H1 (cell line): ENCODE data around the gene ATP11A. TPM values are rescaled to one million over a fixed set of nuclear protein-coding genes. Genes with fewer than 3 reads are reported as not detected.

Experiments
- CTCF ChIA-PET: fragments of 300-600 bp; sonication (Branson Sonifier 250); formaldehyde crosslinking; loops from one replicate; lab custom pipeline; 2021; ENCODE audit not compliant: partially characterized antibody; lab: Charles Lee
- POLR2A ChIA-PET: fragments of 300-600 bp; sonication (Branson Sonifier 250); formaldehyde crosslinking; loops from one replicate; lab custom pipeline; 2021; ENCODE audit warnings: inconsistent platforms; ENCODE audit not compliant: partially characterized antibody; lab: Charles Lee
- DNase-seq, 2 experiments: peaks; one replicate each; pipeline versions ENCODE4 v3.0.0 to v3.0.0-alpha.2; 2010 to 2022; ENCODE audit warnings: low spot score in 2 of 2, low read depth in 1 of 2, mixed read lengths in 1 of 2
- FAIRE-seq: peaks from 2 replicates; lab custom pipeline; 2011; peaks lifted over from hg19 to GRCh38; lab: Jason Lieb, UNC
- H2AFZ ChIP-seq: 2 replicates; pipeline ENCODE4 v1.8.1; 2012; ENCODE audit warnings: low read length, inconsistent platforms
- H2AK5ac ChIP-seq: 2 replicates; pipeline ENCODE4 v1.6.1; 2013; ENCODE audit warnings: low read depth, low read length
- H2BK120ac ChIP-seq: replicated peaks from 2 replicates; pipeline ENCODE3; 2013; ENCODE audit warnings: low read depth, low read length, inconsistent platforms
- H2BK12ac ChIP-seq: 2 replicates; pipeline ENCODE4 v1.6.1; 2013; ENCODE audit warnings: low read depth, low read length
- H2BK15ac ChIP-seq: 2 replicates; pipeline ENCODE4 v1.6.1; 2013; ENCODE audit warnings: low read length
- H2BK20ac ChIP-seq: 2 replicates; pipeline ENCODE4 v1.6.1; 2013; ENCODE audit warnings: low read length
- H2BK5ac ChIP-seq: 2 replicates; pipeline ENCODE4 v1.6.1; 2013; ENCODE audit warnings: low read depth, low read length
- H3K14ac ChIP-seq: 2 replicates; pipeline ENCODE4 v1.6.1; 2013; ENCODE audit warnings: inconsistent platforms; ENCODE audit not compliant: insufficient read length
- H3K18ac ChIP-seq: 2 replicates; pipeline ENCODE4 v1.6.1; 2013; ENCODE audit warnings: low read length; ENCODE audit errors: extremely low read depth
- H3K23ac ChIP-seq: 2 replicates; pipeline ENCODE4 v1.6.1; 2013; ENCODE audit warnings: inconsistent platforms; ENCODE audit not compliant: insufficient read length
- H3K23me2 ChIP-seq: 2 replicates; pipeline ENCODE4 v1.6.1; 2013; ENCODE audit warnings: low read depth, low read length
- H3K27ac ChIP-seq: 2 replicates; pipeline ENCODE4 v1.6.1; 2011; ENCODE audit warnings: low read depth, low read length, inconsistent platforms
- H3K27me3 ChIP-seq, 4 experiments: replicated peaks in 1 of 4; 1 replicate in 1 of 4; 2 replicates in 3 of 4; pipeline versions ENCODE4 v1.6.1 to v1.8.1; 2011 to 2013; ENCODE audit warnings: low read length in 3 of 4, mild to moderate bottlenecking in 3 of 4, inconsistent platforms in 2 of 4, mixed read lengths in 2 of 4, moderate library complexity in 1 of 4; ENCODE audit not compliant: control insufficient read depth in 3 of 4, insufficient read depth in 3 of 4; ENCODE audit errors: extremely low read depth in 1 of 4
- H3K36me3 ChIP-seq, 4 experiments: 2 replicates each; pipeline versions ENCODE4 v1.6.1 to v1.8.1; 2011 to 2013; ENCODE audit warnings: mild to moderate bottlenecking in 4 of 4, low read length in 3 of 4, moderate library complexity in 2 of 4, control low read depth in 1 of 4, inconsistent platforms in 1 of 4; ENCODE audit not compliant: insufficient read depth in 4 of 4, control insufficient read depth in 2 of 4
- H3K4ac ChIP-seq: replicated peaks from 2 replicates; pipeline ENCODE3; 2013; ENCODE audit warnings: low read length, low read depth, mixed read lengths, inconsistent platforms; ENCODE audit not compliant: insufficient read length
- H3K4me1 ChIP-seq, 4 experiments: replicated peaks in 1 of 4; 1 replicate in 1 of 4; 2 replicates in 3 of 4; pipeline versions ENCODE4 v1.6.1 to v1.8.1; 2011 to 2013; ENCODE audit warnings: low read length in 3 of 4, inconsistent platforms in 2 of 4, mixed read lengths in 1 of 4; ENCODE audit not compliant: insufficient read depth in 4 of 4, control insufficient read depth in 3 of 4
- H3K4me2 ChIP-seq, 2 experiments: 2 replicates each; pipeline versions ENCODE4 v1.6.1 to v1.8.1; 2011 to 2013; ENCODE audit warnings: low read depth in 2 of 2, low read length in 2 of 2, control low read depth in 1 of 2, inconsistent platforms in 1 of 2, mild to moderate bottlenecking in 1 of 2; ENCODE audit not compliant: insufficient read depth in 1 of 2
- H3K4me3 ChIP-seq, 4 experiments: fragments of 200-600, 300-600 bp in 1 of 4; sonication (generic), shearing (Covaris generic), sonication (Bioruptor Twin) in 1 of 4; 2 replicates each; pipeline versions ENCODE4 v1.5.1 to v1.8.1; 2011 to 2016; ENCODE audit warnings: low read length in 4 of 4, low read depth in 3 of 4, control low read depth in 2 of 4, inconsistent platforms in 2 of 4, mild to moderate bottlenecking in 2 of 4, mixed read lengths in 1 of 4, moderate library complexity in 1 of 4; ENCODE audit not compliant: insufficient read depth in 2 of 4; ENCODE audit errors: extremely low read depth in 1 of 4
- H3K56ac ChIP-seq: replicated peaks from 2 replicates; pipeline ENCODE3; 2013; ENCODE audit warnings: low read depth, mild to moderate bottlenecking, mixed read lengths, low read length, inconsistent platforms; ENCODE audit not compliant: insufficient read length
- H3K79me1 ChIP-seq: 2 replicates; pipeline ENCODE4 v1.6.1; 2013; ENCODE audit warnings: low read depth, low read length, control low read depth
- H3K79me2 ChIP-seq, 2 experiments: 2 replicates each; pipeline versions ENCODE4 v1.6.1 to v1.8.1; 2012 to 2013; ENCODE audit warnings: low read length in 2 of 2, mild to moderate bottlenecking in 2 of 2, inconsistent platforms in 1 of 2; ENCODE audit not compliant: insufficient read depth in 2 of 2, control insufficient read depth in 1 of 2
- H3K9ac ChIP-seq, 4 experiments: replicated peaks in 1 of 4; 1 replicate in 1 of 4; 2 replicates in 3 of 4; pipeline versions ENCODE4 v1.6.1 to v1.8.1; 2011 to 2013; ENCODE audit warnings: low read depth in 3 of 4, low read length in 3 of 4, control low read depth in 2 of 4, mild to moderate bottlenecking in 2 of 4, moderate library complexity in 2 of 4, inconsistent platforms in 1 of 4; ENCODE audit errors: extremely low read depth in 1 of 4
- H3K9me3 ChIP-seq, 2 experiments: 2 replicates each; pipeline versions ENCODE4 v1.6.1 to v1.8.1; 2012 to 2013; ENCODE audit warnings: mild to moderate bottlenecking in 2 of 2, moderate library complexity in 2 of 2, control low read depth in 1 of 2, inconsistent platforms in 1 of 2, low read depth in 1 of 2, low read length in 1 of 2, mixed read lengths in 1 of 2; ENCODE audit not compliant: insufficient read depth in 2 of 2
- H4K20me1 ChIP-seq, 2 experiments: replicated peaks in 1 of 2; 2 replicates each; pipeline versions ENCODE3 to v1.8.1; 2011 to 2013; ENCODE audit warnings: inconsistent platforms in 2 of 2, low read length in 2 of 2, mild to moderate bottlenecking in 1 of 2; ENCODE audit not compliant: insufficient read depth in 2 of 2, control insufficient read depth in 1 of 2
- H4K5ac ChIP-seq: 2 replicates; pipeline ENCODE4 v1.6.1; 2013; ENCODE audit warnings: low read length, low read depth, mixed read lengths, inconsistent platforms; ENCODE audit not compliant: insufficient read length
- H4K8ac ChIP-seq: 2 replicates; pipeline ENCODE4 v1.8.0; 2013; ENCODE audit warnings: mild to moderate bottlenecking, moderate library complexity, low read length, inconsistent platforms; ENCODE audit not compliant: insufficient read depth; ENCODE audit errors: extremely low read depth
- H4K91ac ChIP-seq: replicated peaks from 2 replicates; pipeline ENCODE3; 2013; ENCODE audit warnings: low read length, mixed read lengths, inconsistent platforms; ENCODE audit not compliant: insufficient read length
- CHD1 ChIP-seq: IDR thresholded peaks from 2 replicates; pipeline ENCODE4 v1.6.1; 2012; ENCODE audit warnings: low read depth, low read length, improper control_type of control experiment
- HDAC2 ChIP-seq, 2 experiments: fragments of 300-600 bp in 1 of 2; sonication (generic) in 1 of 2; IDR thresholded peaks; 2 replicates each; pipeline ENCODE4 v1.6.1; 2011 to 2012; ENCODE audit warnings: low read depth in 2 of 2, low read length in 2 of 2, mild to moderate bottlenecking in 2 of 2, moderate library complexity in 2 of 2, borderline replicate concordance in 1 of 2, inconsistent platforms in 1 of 2
- JUN ChIP-seq: IDR thresholded peaks from 2 replicates; pipeline ENCODE4 v1.6.1; 2011; ENCODE audit warnings: low read depth, mild to moderate bottlenecking, improper control_type of control experiment, low read length
- KDM1A ChIP-seq: fragments of 200-600, 300-600 bp; sonication (generic); IDR thresholded peaks from 2 replicates; pipeline ENCODE4 v1.7.1; 2016; ENCODE audit warnings: mild to moderate bottlenecking, low read length, borderline replicate concordance
- KDM5A ChIP-seq: fragments of 200-600 bp; IDR thresholded peaks from 2 replicates; pipeline ENCODE4 v1.7.1; 2012; ENCODE audit warnings: mild to moderate bottlenecking, low read length, inconsistent platforms, mixed read lengths
- MAFK ChIP-seq: IDR thresholded peaks from 2 replicates; pipeline ENCODE4 v1.6.1; 2012; ENCODE audit warnings: low read depth, mild to moderate bottlenecking, improper control_type of control experiment, low read length
- SP2 ChIP-seq: IDR thresholded peaks from 2 replicates; pipeline ENCODE4 v1.6.1; 2012; ENCODE audit warnings: mild to moderate bottlenecking, low read length, inconsistent platforms
- WGBS, 2 experiments: shearing (Covaris generic) in 1 of 2; methylation state at CpG; one replicate each; pipeline versions ENCODE4 v1.1.6 to v1.1.7; 2013 to 2015; ENCODE audit warnings: low lambda C conversion rate in 2 of 2, mixed read lengths in 2 of 2, inconsistent platforms in 1 of 2, low coverage in 1 of 2, missing lambda C conversion rate in 1 of 2; ENCODE audit not compliant: insufficient replicate concordance in 2 of 2, insufficient coverage in 1 of 2, insufficient read length in 1 of 2; ENCODE audit errors: extremely low coverage in 1 of 2, missing lambda C conversion rate in 1 of 2; 5-methylcytosine and 5-hydroxymethylcytosine counted together
- polyA plus RNA-seq, 7 experiments: library from polyadenylated mRNA; depleted of rRNA in 3 of 7; stranded (reverse) in 5 of 7; unstranded in 2 of 7; fragments of >200 nt in 5 of 7; fragments of 200-250 nt in 2 of 7; gene quantifications; 1 replicate in 5 of 7; 2 replicates in 1 of 7; 4 replicates in 1 of 7; pipeline versions ENCODE4 v1.2.1 to v1.2.3, GENCODE V29; 2011 to 2013; ENCODE audit warnings: missing spikeins in 2 of 7, mixed read lengths in 2 of 7
- total RNA-seq: library from RNA; stranded (reverse); fragmentation: NEBNext Ultra II Directional; extraction: Animal tissue kit (Norgen Biotek cat#: 25700); gene quantifications from 2 replicates; pipeline ENCODE4 v1.2.1, GENCODE V29; 2021
- TF ChIP-seq, protein P1 (sequence below): IDR thresholded peaks from 2 replicates; pipeline ENCODE4 v1.6.1; 2012; ENCODE audit warnings: inconsistent platforms
- TF ChIP-seq, protein P2 (sequence below): IDR thresholded peaks from 2 replicates; pipeline ENCODE4 v1.6.1; 2011; ENCODE audit warnings: low read length, improper control_type of control experiment

ATP11A gene
- total and polyA plus RNA-seq, 2 of the 8 experiments (the other 6 are each of a cell fraction or from before 2014, with no cell fraction given), result 28.8 to 72.9 TPM

DNA sequence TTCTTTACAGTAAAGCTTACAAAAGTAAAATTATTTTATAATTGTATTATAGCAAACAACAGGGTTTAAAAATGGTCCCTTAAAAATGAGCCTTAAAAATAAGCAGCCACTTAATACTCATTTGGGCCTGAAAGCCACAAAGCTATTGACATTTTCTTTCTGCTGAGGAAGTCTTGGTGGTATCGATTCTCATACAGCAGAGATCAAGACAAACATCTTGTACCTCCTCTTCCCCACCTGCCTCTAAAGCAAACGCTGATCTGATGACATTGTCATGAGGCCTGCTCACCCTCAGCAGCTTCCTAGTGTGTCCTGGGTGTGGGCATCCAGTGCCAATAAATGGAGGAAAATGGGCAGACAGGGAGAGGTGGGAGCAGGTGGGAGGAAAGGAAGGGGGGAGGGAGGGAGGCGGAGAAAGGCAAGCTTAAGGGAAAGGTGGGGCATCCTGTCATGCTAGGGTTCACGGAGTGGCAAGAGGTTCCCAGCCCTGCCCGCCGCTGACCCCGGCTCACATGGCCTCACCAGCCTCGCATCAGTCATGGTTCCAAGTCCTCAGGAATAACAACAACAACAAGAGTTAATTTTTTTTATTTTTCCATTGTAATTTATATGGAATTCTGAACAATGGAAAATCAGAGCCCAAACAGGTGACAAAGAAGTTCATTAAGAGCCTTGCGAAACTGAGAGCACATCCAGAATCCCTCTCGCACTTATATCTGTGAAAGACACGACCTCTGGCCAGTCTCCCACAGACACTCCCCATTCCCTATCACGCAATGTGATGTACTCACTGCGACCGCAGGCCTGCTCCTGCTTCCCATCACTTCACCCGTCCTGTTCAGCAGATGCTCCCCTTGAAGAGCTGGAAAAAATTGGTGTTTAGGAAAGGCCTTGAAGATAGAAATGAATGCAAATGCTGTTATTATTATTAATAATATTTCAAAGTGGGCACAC lies 15.1 kb upstream of the ATP11A start:
- Histone ChIP-seq H4K5ac (no peak overlapping the region), H2BK5ac (no peak overlapping the region), H4K20me1 (no peaks in the 10 kb centered on the region), H3K4me2 (no peak overlapping the region), H3K9me3 (peaks cover 0 to 4% of the 10 kb centered on the region in 2 experiments; a peak in 1 of 4 replicates), H3K27me3 (peaks cover 0 to 4% (median 0%) of the 10 kb centered on the region in 4 experiments; a peak in 2 of 7 replicates), H2AK5ac (no peak overlapping the region), H2BK12ac (no peak overlapping the region), H4K91ac (no peak overlapping the region), H3K9ac (no peak overlapping the region), H2BK120ac (no peak overlapping the region), H3K27ac (no peak overlapping the region), H3K79me1 (no peaks in the 10 kb centered on the region), H2BK20ac (no peak overlapping the region), H3K56ac (no peak overlapping the region), H3K4ac (peak overlapping the region; percentile 19), H4K8ac (no peak overlapping the region), H2BK15ac (0 out of 2 replicates have a peak overlapping the region, but pooled peaks have one; percentile 88), H3K4me3 (no peak overlapping the region), H3K36me3 (no peaks in the 10 kb centered on the region), H2AFZ (no peak overlapping the region), H3K23ac (no peak overlapping the region), H3K79me2 (no peaks in the 10 kb centered on the region), H3K23me2 (no peaks in the 10 kb centered on the region), H3K4me1 (peaks cover 0 to 7% (median 1%) of the 10 kb centered on the region in 4 experiments; a peak in 2 of 7 replicates), H3K14ac (no peak overlapping the region), H3K18ac (no peak overlapping the region)
- 90% methylated on average over 14 of the region's 15 CpGs; no CpG with 5 or more reads in 1 of the 2 experiments for WGBS, 2 experiments
- peak in 1 of 2 experiments; percentile 42 for DNase-seq
- ChIA-PET CTCF (interaction anchor here (0.6 to 1.2 kb wide), 2 partner anchors 37 to 185 kb away, joined by 3 to 4 read pairs; no protein-coding TSS in a partner anchor), POLR2A (interaction anchor here (0.9 kb wide), 1 partner anchor 16 kb away, joined by 3 read pairs; no protein-coding TSS in a partner anchor)
- TF ChIP-seq, protein P1, sequence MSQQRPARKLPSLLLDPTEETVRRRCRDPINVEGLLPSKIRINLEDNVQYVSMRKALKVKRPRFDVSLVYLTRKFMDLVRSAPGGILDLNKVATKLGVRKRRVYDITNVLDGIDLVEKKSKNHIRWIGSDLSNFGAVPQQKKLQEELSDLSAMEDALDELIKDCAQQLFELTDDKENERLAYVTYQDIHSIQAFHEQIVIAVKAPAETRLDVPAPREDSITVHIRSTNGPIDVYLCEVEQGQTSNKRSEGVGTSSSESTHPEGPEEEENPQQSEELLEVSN, result no peak
- TF ChIP-seq, protein P2, sequence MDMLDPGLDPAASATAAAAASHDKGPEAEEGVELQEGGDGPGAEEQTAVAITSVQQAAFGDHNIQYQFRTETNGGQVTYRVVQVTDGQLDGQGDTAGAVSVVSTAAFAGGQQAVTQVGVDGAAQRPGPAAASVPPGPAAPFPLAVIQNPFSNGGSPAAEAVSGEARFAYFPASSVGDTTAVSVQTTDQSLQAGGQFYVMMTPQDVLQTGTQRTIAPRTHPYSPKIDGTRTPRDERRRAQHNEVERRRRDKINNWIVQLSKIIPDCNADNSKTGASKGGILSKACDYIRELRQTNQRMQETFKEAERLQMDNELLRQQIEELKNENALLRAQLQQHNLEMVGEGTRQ, result no peak
- TF ChIP-seq SP2 (no peak), HDAC2 (IDR thresholded peaks at IDR 0.05; ENCODE audit: borderline replicate concordance in 1 of 2, low read depth in 2 of 2, low read length in 2 of 2) (no peak), CHD1 (no peak), JUN (no peak), MAFK (no peak), KDM5A (no peak), KDM1A (no peak)
- no peak for FAIRE-seq
